ENCODE data around the gene KLRC4.

- TF ChIP-seq CTCF (conservative IDR thresholded peaks at IDR 0.05) (no peak), ZFX (IDR thresholded peaks at IDR 0.05) (no peak)
Observed at GRCh38 chr12:10395390-10395998, 14.1 kb downstream of the KLRC4 start.
